A549 (cell line): ENCODE results near the gene CCN5.

Experiments
- CTCF ChIP-seq: fragments of >200 bp; sonication (Bioruptor Twin); formaldehyde crosslinking; IDR thresholded peaks from 3 replicates; pipeline ENCODE4 v1.5.1; 2016
- E2F6 ChIP-seq: IDR thresholded peaks from 2 replicates; pipeline ENCODE4 v1.6.1; 2012; ENCODE audit warnings: low read depth, borderline replicate concordance
- EHF ChIP-seq: fragments of 250-450 bp; sonication (Bioruptor Pico); IDR thresholded peaks from 2 replicates; pipeline ENCODE4 v1.5.0; 2020; ENCODE audit warnings: mild to moderate bottlenecking
- HDAC2 ChIP-seq: fragments of 200-600 bp; sonication (generic); IDR thresholded peaks from 2 replicates; pipeline ENCODE4 v1.6.1; 2016
- MAFK ChIP-seq: fragments of 450-650 bp; IDR thresholded peaks from 2 replicates; pipeline ENCODE4 v1.6.1; 2014; ENCODE audit not compliant: partially characterized antibody
- MAX ChIP-seq: IDR thresholded peaks from 2 replicates; pipeline ENCODE4 v1.6.1; 2012
- RFX5 ChIP-seq: fragments of 450-650 bp; IDR thresholded peaks from 2 replicates; pipeline ENCODE4 v1.7.1; 2014; ENCODE audit warnings: antibody characterized with exemption, mild to moderate bottlenecking, moderate library complexity

DNA sequence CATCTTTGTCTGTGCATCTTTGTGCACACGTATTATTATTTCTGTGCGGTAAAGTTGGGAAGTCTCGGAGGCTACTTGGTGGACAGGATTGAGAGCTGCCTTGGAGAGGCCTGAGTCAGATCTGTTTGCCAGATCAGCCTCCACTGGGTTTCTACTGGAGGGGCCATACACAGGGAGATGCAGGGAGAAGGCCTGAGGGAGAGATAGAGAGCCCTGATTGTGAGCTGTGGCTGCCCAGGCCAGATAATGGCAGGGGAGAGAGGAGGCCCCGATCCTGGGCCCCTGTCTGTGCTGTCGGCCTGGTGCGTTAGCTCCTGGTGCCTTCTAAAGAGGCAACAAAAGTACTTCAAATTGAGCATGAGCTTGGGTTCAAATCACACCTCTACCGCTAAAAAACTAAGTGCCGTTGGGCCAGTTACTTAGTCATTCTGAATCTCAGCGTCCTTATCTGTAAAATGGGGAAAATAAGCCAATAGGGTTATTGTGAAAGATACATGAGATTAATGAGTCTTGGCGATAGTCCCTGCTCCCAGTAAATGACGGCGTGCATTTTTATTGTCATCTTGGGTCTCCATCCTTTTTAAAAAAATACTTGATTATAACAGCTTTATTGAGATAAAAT lies 36.1 kb upstream of the CCN5 start:
- TF ChIP-seq CTCF: no peak
- no peak for TF ChIP-seq EHF
- TF ChIP-seq MAX: no peak
- no peak for TF ChIP-seq MAFK
- TF ChIP-seq HDAC2: no peak
- TF ChIP-seq E2F6: no peak
- TF ChIP-seq RFX5: no peak
